ENCODE data around the gene METAP1. TPM values are rescaled to one million over a fixed set of nuclear protein-coding genes. Genes with fewer than 3 reads are reported as not detected.

METAP1 gene
- total and polyA plus RNA-seq, 2 donors (not counting 1 experiment from before 2014, with no cell fraction given) = 38.5 to 76.4 TPM

GRCh38 chr4:98969878-98970785 is 25.4 kb upstream of the METAP1 start:
- DNase-seq (ENCODE audit: low read depth in 2 of 2) = no peak
- Histone ChIP-seq H3K4me2 (ENCODE audit: extremely low read depth, insufficient read depth, low read length) (no peak overlapping the region), H3K4me1 (ENCODE audit: control insufficient read depth, extremely low read depth, insufficient read depth, low read length) (no peaks in the 10 kb centered on the region), H3K9ac (ENCODE audit: insufficient read depth, low read length) (no peak overlapping the region), H3K79me2 (ENCODE audit: control insufficient read depth, insufficient read depth, low read length) (no peaks in the 10 kb centered on the region), H3K36me3 (ENCODE audit: control insufficient read depth, insufficient read depth, low read length) (no peaks in the 10 kb centered on the region), H3K4me3 (replicated peaks in 1 of 4; ENCODE audit: control extremely low read depth in 1 of 4, insufficient read depth in 1 of 4, low read depth in 3 of 4, low read length in 4 of 4) (no peak overlapping the region), H4K20me1 (ENCODE audit: control insufficient read depth, extremely low read depth, insufficient read depth, low read length) (no peaks in the 10 kb centered on the region), H3K27ac (ENCODE audit: insufficient read depth, low read length) (no peak overlapping the region), H3K27me3 (ENCODE audit: control insufficient read depth, insufficient read depth, low read length) (no peaks in the 10 kb centered on the region), H3K9me3 (ENCODE audit: control insufficient read depth, insufficient read depth, low read depth, low read length) (no peaks in the 10 kb centered on the region), H2AFZ (ENCODE audit: low read length) (no peak overlapping the region)
- TF ChIP-seq EZH2 (IDR thresholded peaks at IDR 0.05; ENCODE audit: low read length, missing control alignments) (no peak), CTCF (conservative IDR thresholded peaks at IDR 0.05 in 1 of 2, IDR thresholded peaks at IDR 0.05 in 1 of 2; ENCODE audit: low read depth in 1 of 2, low read length in 2 of 2) (no peak)

- H3K4me1 ChIP-seq (ENCODE audit: control insufficient read depth, extremely low read depth, insufficient read depth, low read length) = no peaks in the 10 kb centered on the region
- TF ChIP-seq EZH2 (IDR thresholded peaks at IDR 0.05; ENCODE audit: low read length, missing control alignments) (no peak), CTCF (conservative IDR thresholded peaks at IDR 0.05 in 1 of 2, IDR thresholded peaks at IDR 0.05 in 1 of 2; ENCODE audit: low read depth in 1 of 2, low read length in 2 of 2) (no peak)
- H2AFZ ChIP-seq (ENCODE audit: low read length) = no peak overlapping the region
- no peaks in the 10 kb centered on the region for H3K27me3 ChIP-seq (ENCODE audit: control insufficient read depth, insufficient read depth, low read length)
- H3K9me3 ChIP-seq (ENCODE audit: control insufficient read depth, insufficient read depth, low read depth, low read length) = no peaks in the 10 kb centered on the region
- no peak overlapping the region for H3K9ac ChIP-seq (ENCODE audit: insufficient read depth, low read length)
- no peak overlapping the region for H3K4me3 ChIP-seq (replicated peaks in 1 of 4; ENCODE audit: control extremely low read depth in 1 of 4, insufficient read depth in 1 of 4, low read depth in 3 of 4, low read length in 4 of 4)
- H3K27ac ChIP-seq (ENCODE audit: insufficient read depth, low read length) = no peak overlapping the region
- no peaks in the 10 kb centered on the region for H3K79me2 ChIP-seq (ENCODE audit: control insufficient read depth, insufficient read depth, low read length)
- H4K20me1 ChIP-seq (ENCODE audit: control insufficient read depth, extremely low read depth, insufficient read depth, low read length) = no peaks in the 10 kb centered on the region
- H3K4me2 ChIP-seq (ENCODE audit: extremely low read depth, insufficient read depth, low read length) = no peak overlapping the region
- peak in 1 of 2 donors; percentile 67 for DNase-seq (ENCODE audit: low read depth in 2 of 2)
- no peaks in the 10 kb centered on the region for H3K36me3 ChIP-seq (ENCODE audit: control insufficient read depth, insufficient read depth, low read length)
These were observed 18.8 kb upstream of the METAP1 start for GRCh38 chr4:98976716-98977115.

GRCh38 chr4:98977557-98977956 is 18.0 kb upstream of the METAP1 start:
- Histone ChIP-seq H3K9me3 (ENCODE audit: control insufficient read depth, insufficient read depth, low read depth, low read length) (no peaks in the 10 kb centered on the region), H2AFZ (ENCODE audit: low read length) (no peak overlapping the region), H3K36me3 (ENCODE audit: control insufficient read depth, insufficient read depth, low read length) (no peaks in the 10 kb centered on the region), H3K9ac (ENCODE audit: insufficient read depth, low read length) (no peak overlapping the region), H3K27me3 (ENCODE audit: control insufficient read depth, insufficient read depth, low read length) (no peaks in the 10 kb centered on the region), H3K4me1 (ENCODE audit: control insufficient read depth, extremely low read depth, insufficient read depth, low read length) (no peaks in the 10 kb centered on the region), H3K4me2 (ENCODE audit: extremely low read depth, insufficient read depth, low read length) (no peak overlapping the region), H3K4me3 (replicated peaks in 1 of 4; ENCODE audit: control extremely low read depth in 1 of 4, insufficient read depth in 1 of 4, low read depth in 3 of 4, low read length in 4 of 4) (no peak overlapping the region), H3K27ac (ENCODE audit: insufficient read depth, low read length) (no peak overlapping the region), H4K20me1 (ENCODE audit: control insufficient read depth, extremely low read depth, insufficient read depth, low read length) (no peaks in the 10 kb centered on the region), H3K79me2 (ENCODE audit: control insufficient read depth, insufficient read depth, low read length) (no peaks in the 10 kb centered on the region)
- no peak for TF ChIP-seq CTCF (conservative IDR thresholded peaks at IDR 0.05 in 1 of 2, IDR thresholded peaks at IDR 0.05 in 1 of 2; ENCODE audit: low read depth in 1 of 2, low read length in 2 of 2)
- no peak for TF ChIP-seq EZH2 (IDR thresholded peaks at IDR 0.05; ENCODE audit: low read length, missing control alignments)
- no peak for DNase-seq (ENCODE audit: low read depth in 2 of 2)
